ENCODE data around the gene TNIP2.

TNIP2 gene, protein sequence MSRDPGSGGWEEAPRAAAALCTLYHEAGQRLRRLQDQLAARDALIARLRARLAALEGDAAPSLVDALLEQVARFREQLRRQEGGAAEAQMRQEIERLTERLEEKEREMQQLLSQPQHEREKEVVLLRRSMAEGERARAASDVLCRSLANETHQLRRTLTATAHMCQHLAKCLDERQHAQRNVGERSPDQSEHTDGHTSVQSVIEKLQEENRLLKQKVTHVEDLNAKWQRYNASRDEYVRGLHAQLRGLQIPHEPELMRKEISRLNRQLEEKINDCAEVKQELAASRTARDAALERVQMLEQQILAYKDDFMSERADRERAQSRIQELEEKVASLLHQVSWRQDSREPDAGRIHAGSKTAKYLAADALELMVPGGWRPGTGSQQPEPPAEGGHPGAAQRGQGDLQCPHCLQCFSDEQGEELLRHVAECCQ

DNA sequence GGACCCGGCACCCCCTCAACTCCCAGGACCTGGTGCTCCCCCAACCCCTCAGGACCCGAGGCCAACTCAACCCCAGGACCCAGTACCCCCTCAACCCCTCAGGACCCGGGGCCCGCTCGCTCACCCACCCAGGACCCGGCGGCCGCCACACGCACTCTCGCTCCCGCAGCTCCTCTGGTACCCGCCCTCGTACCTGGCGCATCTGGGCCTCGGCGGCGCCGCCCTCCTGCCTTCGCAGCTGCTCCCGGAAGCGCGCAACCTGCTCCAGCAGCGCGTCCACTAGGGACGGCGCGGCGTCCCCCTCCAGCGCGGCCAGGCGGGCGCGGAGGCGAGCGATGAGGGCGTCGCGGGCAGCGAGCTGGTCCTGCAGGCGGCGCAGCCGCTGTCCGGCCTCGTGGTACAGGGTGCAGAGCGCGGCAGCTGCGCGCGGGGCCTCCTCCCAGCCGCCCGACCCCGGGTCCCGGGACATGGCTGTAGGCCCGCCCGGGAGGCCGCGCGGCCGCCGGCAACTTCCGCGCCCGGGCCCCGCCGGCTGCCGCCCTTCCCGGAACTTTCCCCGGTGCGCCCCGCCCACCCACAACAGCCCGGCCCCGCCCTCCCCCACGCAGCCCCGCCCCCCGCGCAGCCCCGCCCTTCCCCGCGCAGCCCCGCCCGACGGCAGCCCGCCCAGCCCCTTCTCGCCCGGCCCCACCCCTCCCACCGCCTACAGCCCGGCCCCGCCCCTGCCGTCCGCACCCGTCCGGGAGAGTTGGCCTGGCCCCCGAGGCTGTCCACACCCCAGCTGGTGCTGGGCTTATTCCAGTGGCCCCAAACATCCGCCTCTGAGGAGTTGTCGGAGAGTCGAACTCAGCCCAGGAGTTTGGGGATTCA, at the start of gene TNIP2:
Gene TNIP2, minus strand, starts transcription at position 516 of the 870 bp plus-strand sequence. Its CDS starts 47 bp downstream, at position 469.
- no peak for DNase-seq

DNA sequence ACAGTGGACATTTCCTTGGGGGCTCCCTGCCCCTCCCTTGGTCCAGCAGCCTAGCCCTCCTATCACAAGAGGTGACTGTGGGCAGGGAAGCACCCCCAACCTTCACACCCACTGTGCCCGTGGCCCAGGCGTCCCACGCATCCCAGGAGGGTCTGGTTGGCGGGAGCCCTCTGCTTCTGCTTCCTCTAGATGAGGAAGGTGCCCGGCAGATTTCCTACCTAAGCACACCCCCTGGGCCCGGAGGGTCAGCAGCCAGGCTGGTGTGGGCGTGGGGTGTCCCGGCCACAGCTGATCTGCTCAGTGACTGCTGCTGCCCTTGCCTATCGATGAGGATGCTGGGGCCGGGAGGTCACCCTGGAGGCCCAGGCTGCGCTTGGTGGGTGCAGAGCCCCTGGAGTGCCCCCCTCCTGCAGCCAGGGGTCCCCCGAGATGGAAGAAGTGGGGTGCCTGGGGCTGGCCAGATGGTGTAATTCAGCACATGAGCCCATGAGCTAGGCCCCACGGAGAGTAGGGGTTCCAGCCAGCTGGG, 48.9 kb upstream of the TNIP2 start:
- no peak for DNase-seq

DNA sequence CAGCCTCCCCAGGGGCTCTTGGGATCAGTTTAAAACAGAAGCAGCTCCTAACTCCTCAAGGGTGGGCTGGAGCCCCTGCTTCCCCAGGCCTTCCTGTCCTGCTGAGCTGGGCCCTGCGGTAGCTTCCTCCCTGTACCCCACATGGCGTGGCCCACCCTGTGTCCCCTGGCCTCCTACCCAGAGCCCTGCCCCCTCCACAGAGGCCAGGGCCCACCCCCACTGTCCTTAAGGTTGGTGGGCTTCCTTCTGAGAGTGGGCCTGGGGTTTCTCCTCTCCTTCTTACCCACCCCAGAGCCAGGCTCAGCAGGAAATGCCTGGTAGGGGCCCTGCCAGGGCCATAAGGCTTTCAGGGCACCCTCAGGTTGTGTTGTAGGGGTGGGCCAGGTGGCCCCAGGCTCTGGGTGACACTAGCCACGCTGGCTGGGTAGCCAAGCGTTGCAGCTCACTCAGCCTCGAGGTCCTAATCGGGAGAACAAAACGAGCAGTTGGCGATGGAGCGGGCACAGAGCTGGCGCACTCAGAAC, 48.4 kb upstream of the TNIP2 start:
- no peak for DNase-seq

DNA sequence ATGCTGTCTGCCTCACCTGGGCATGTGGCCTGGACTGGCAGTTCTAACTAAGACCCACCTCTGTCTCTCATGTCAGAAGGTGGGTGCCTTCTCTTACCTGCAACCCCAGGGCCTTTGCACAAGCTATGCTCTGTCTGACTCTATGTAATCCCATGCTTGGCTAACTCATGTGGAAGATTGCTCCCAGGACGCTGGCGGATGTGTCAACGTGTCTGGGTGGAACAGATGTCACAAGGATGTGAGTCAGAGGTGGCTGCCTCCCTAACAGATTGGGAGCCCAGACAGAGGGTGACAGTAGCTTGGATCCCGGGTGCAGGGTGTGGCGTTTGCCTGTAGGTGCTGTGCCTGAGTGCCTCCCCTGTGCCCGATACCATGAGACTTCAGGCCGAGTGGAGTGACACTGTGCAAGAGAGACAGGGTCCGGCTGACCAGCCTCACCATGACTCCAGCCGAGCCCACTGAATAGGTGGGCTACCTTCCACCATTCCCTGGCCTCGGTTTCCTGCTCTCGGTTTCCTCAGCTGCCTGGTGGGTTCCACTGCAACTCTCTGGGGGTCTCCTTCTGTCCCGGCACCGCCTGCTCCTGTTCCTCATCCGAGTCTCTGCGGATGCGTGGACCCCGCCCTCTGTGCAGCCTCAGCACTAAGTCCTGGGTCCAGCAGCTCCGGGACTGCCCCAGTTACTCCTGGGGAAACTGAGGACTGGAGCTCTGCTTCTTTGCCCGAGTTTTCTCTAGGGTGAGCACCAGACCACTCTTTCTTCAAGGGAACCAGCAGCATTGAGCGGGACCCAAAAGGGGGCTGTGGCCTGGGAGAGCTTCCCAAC, 47.7 kb upstream of the TNIP2 start:
- DNase-seq: peak; percentile 73

DNA sequence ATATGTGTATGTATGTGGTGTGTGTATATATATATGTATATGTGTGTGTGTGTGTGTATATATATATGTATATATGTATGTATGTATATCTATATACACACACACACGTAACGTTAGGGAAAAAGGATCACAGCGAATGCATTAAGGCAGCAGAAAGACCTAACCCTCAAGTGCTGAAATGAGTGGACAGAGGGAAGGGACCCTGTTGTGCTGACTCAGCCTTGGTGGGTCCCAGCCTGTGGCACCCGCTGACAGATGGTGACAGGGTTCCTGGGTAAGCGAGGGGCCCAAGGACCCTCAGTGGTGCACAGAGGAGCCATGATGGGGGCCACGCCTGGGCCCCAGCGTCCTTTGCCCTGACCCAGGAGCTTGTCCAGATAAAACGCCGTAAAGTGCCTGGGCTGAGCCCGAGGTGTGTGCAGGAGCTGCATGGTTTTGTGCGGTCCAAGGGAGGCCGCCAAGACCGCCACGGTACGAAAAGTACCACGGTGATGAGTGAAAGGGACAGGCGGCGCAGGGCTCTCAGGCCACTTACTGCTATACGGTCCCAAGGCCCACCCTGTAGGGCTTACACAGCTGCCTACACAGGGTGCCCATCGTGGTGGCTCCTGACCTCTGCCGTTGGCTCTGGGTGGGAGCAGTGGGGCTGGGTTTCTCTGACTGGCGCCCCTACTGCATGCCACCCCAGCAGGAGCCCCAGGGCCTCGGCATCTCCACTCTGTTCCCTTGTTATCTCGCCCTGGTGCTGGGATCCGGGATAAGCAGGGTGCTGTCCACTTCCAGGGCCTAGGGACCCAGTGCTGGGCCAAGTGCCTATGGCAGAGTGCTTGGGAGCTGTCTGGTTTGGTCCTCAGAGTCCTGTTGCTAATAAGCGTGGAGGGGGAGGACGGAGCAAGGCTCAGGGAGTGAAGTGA, 46.7 kb upstream of the TNIP2 start:
- no peak for DNase-seq

DNA sequence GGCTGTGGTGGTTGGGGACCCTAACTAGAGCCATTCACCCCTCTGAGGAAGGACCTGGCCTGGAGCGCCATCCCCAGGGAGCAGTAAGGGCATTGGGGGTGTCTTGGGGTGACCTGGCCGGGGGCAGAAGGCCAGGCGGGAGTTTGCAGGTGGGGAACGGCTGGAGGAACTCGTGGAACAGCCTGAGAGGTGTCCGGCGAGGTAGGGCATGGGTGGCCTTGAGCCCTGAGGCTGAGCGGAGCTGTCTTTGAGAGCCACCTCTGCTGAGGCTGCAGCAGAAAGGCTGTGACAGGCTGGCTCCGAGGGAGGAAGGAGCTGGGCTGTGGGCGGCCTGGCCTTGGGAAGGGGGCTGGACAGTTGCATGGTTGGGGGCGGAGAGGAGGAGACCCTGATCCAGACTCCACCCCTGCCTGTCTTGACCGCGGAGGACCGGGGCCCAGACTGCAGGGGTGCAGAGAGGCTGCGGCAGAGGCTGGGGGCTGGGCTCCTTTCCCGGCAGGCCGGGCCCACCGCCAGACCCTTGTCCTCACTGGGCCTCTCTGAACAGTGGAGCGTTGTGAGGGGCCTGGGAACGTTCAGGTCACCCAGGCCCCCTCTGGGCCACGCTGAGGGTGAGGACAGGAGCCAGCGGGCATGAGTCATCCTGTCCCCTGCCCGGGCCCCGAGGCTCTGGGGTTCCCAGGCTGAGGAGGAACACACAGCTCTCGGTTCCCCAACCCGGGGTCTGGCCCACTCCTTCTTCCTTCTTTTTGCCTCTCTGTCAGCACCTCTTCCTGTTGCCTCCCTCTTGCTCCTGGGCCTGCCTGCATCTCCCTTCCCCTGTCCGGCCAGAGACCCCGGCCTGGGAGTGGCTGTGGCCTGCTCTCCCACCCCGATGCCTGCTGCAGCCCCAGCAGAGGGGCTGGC, 44.8 kb upstream of the TNIP2 start:
- no peak for DNase-seq

DNA sequence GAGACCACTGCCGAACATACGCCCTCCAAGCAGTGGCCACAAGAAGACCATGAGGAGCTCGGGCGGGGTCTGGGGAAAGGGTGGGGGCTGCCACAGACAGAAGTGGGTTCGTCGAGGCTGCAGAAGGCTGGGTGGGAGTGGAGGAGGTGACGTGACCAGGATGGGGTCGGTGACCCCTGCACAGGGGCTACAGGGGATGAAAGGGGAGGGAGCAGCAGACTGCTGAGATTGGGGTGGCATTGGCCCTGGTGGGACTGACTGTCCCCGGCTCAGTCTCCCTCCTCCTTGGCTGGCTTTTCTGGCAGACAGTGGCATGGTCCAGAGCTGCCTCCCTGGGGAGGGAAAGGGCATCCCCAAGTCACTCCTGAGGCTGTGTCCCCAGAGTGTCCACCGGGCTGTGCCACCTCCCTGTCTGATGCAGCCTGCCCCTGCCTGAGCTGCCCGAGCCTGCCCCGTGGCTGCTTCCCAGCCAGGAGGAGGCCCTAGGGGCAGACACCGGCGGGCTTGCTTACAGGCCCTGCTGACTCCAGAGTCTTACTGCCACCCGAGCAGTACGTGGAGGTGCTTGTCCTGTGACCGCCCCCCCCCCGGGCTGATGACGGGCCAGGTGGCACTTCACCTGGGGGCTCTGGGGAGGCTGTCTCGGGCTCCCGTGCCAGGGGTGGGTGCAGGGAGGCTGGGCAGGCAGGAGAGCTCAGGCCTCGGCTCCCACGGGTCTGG, 44.0 kb upstream of the TNIP2 start:
- no peak for DNase-seq

DNA sequence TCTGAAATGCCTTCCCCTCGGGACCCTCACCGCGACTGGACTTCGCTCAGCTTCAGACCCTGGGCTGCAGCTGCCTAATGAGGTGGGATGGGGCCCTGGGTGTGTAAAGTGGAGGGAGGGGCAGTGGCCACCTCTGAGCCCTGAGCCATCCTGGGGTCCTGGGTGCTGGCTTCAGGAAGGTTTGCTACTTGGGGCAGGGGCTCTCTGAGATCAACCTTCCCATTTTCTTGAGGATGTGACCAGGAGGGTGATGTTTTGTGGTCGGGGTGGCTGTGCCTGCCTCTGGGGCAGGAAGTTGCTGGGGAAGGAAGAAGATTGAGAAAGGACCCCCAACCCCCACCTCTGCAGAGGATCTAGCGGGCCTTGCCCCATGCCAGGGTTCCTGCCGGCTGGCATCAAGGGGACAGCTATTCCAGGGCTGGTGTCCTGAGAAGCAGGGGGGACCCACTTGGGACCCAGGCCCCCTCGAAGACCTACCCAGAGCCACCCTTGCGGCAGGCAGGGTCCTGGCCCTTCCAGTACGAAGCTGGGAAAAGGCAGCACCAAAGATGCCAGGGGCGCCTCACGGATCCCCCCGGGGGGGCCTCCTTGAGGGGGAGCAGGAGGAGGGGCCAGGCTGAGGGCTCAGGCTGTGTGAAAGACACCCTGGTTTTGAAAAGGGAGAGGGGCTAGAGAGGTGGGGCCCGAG, 43.2 kb upstream of the TNIP2 start:
- DNase-seq: no peak

DNA sequence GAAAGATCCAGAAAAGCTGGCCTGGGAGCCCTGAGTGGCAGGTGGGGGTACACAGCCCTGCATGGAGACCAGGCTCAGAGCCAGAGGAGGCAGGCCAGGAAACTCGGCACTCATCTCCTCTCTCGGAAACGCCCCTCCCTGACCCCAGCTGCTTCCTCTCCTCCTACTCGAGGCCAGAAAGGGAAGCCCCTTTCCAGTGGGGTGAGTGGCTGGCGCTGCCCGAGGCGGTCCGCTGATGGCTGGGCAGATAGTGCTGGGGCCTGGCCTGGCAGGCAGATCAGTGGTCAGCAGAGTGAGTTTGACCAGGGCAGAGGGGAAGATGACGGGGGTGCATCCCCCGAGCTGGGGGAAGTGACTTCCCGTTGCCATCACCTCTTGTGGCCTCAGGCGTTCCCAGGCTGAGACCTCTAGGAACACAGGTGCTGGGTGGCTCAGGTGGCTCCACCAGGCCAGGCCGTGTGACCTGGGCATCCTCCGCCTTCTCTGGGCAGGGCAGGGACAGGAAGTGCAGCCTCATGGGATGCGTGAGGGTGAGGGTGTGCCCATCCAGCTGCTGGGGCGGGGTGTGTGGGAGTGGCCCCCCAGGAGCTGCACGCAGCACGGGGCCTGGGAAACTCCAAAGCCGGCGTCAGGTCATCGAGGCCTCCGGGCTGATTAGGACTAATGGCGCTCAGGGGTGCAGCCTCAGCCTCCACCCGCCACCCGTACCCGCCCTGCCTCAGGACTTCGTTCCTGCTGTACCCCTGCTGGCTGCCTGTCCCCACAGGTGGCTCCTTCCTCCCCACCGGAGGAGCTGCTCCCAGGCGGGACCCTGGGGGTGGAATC, 42.5 kb upstream of the TNIP2 start:
- DNase-seq: peak; percentile 37

DNA sequence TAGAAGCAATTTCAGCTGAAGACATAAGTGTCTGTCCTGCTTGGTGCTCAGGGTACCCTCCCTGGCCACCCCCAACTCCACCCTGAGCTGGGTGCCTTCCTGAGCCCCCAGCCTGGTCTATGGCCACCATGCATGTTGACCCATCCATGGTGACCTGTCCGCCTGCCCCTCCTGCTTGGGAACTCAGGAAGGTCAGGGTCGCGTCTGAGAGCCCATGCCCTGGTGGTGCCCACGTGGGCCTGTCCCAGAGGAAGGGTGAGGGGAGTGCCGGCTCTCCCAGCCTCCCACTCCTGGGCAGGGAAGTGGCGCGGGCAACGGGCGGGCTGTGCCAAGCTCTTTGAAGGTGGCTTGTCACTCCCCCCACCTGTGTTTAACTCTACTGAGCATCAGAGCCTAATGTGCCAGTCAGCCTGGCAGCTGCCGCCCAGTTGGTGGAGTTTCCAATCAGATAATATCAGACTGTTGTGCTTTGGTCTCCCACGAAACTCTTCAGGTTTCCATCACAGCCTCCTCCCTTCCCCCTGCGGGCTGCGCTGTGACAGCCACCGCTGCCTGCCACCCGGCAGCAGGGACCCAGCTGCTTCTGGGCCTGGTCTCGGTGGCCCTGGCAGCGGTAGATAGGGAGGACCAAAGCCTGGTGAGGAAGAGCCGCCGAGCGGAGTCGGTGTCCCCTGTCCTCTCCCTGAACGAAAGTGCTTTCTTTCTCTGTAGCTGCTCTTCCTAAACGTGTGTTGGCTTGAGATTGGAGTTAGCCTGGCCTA, 41.6 kb upstream of the TNIP2 start:
- DNase-seq: peak; percentile 55

DNA sequence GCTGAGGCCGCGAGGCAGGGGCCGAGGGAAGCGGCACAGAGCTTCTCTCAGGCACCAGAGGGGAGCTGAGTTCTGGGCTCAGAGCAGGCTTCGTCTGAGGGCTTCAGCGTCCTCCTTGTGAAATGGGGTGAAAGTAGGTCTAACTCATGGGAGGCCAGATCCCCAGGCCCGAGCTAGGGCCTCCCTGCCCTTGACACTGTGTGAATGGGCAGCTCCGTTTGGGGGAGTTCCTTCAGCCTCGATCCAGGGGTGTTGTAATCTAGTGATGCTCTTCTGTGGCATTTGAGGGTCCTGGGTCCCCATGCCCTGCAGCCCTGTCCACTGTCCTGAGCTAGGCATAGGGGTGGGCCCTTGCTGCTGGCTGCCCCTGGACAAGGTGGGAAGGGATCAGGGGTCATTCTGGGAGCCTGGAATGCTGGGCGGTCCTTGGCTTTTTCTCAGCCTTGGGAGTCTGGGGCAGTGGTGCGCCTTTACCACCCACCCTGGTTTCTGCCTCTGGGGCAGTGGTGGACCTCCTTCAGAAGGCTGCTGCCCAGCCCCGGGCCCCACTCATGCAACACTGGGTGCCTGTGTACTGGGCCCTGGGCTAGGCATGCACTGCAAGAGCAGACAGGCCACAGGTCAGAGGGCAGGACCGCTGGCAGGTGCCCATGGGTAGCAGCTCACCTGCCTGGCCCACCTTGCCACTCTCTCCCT, 40.9 kb upstream of the TNIP2 start:
- no peak for DNase-seq

DNA sequence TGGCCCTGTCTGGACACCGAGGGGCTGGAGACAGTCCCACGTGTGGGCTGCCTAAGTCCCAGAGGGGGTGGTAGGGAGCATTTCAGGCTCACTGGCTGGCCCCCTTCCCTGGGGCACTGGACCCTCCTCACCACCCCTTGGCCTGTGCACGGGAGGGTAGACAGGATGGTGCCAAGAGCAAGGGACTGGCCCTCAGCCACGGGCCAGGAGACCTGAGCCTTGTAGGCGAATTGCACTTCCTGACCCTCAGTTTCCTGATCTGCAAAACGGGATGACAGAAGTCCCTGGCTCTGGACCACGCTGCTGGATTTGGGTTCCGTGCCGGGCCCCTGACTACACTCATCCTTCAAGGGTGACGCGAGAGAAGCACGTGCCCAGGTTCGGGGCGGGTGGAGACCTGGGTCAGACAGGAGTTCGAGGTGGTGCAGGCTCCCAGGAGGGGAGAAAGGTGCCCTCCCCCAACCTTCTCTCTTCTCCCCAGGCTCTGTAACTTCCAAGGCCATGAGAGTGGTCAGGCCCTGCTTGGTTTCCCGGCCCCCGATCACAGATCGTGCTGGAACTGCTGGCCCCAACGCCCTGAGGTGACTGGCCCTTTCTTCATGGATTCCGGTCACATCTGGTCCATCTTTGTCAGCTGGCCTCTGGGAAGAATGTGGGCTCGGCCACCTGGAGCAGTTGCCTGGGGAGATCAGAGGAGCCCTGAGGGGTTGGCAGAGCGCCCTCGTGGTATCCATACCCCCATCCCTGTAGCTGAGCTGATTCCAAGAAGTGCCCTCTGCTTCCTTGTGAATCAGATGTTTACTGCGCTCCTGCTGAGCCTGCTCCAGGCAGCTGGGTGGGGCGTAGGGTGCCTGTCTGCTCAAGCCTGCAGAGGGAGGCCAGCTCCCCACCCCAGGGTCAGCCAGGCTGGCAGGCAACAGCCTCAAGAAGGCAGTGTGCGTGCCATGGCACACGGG, 40.0 kb upstream of the TNIP2 start:
- no peak for DNase-seq

DNA sequence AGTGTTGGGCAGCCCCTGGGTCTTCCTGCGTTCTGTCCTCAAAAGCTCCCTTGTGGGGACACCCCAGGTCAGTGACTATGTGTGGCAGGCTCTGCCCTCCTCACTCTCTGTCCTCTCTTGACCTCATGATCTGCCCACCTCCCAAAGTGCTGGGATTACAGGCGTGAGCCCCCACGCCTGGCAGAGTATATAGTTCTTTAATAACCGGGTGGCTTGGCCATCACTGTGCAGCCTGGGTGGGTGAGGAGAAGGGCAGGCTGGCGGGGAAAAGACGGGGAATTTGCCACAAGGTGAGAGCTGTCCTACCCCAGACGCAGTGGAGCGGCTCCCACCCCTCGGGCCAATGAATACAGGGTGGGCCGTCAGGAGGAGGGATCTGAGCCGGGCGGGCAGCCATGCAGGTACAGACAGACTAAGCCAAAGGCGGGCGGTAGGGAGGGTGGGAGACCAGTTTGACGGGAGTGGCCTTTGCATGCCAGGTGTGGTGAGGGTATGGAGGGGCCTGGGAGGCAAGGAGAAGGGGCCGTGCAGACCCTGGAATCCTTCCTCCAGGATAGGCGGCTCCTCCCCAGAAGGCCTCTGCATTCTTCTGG, 39.3 kb upstream of the TNIP2 start:
- no peak for DNase-seq

DNA sequence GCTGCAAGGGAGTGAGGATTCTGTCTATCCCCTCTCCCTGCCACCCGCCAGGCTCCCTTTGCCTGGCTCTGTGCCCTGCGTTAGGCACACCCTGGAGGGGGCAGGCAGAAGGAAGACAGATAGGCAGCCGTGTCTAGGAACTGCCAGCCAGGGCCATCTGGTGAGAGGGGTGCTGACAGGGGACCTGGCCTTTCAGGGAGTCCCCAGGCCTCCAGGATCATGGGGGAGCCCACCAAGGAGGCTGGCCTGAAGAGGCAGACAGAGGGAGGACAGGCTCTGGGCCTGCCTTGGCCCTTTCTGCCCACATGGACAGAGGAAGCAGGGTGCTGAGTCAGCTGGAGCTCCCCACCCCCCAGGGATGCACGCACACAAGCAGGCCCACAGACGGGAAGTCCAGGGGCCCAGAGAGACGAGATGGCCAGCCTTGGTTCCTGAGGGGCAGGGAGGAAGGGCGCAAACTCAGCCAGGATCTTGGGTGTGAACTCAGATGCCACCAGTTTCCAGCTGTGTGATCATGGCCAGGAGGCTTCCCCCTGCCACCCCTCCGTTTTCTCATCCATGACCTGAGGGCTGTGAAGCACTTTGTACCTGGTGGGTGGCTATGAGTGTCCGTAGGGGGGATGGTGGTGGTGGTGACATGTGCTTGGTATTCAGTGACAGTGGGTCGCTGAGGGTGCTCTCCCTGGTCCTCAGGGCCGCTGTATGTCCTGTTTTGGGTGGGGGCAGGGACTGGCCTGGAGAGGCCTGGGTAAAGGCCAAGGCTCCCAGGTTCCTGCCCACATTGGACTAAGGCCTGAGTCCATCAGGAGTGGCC, 38.6 kb upstream of the TNIP2 start:
- DNase-seq: peak; percentile 61
